ENCODE results near the gene POM121L12. TPM values are rescaled to one million over a fixed set of nuclear protein-coding genes. Genes with fewer than 3 reads are reported as not detected.

The POM121L12 gene
- total and polyA plus RNA-seq, 8 donors: not detected

DNA sequence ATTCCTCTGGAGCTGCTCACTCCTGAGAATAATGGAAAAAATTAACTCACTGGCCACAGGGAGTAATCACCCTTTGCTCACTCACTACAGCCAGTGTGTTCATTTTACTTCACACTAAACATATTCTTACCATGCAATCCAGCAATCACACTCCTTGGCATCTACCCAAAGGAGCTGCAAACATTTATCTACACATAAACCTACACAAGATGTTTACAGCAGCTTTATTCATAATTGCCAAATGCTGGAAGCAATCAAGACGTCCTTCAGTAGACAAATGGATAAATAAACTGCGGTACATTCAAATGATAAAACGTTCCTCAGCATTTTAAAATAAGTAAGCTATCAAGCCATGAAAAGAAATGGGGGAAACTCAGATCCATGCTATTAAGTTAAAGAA lies 34.2 kb upstream of the POM121L12 start:
- no peak overlapping the region for H3K27ac ChIP-seq
- no peak overlapping the region for H3K4me3 ChIP-seq
- TF ChIP-seq, protein P1, sequence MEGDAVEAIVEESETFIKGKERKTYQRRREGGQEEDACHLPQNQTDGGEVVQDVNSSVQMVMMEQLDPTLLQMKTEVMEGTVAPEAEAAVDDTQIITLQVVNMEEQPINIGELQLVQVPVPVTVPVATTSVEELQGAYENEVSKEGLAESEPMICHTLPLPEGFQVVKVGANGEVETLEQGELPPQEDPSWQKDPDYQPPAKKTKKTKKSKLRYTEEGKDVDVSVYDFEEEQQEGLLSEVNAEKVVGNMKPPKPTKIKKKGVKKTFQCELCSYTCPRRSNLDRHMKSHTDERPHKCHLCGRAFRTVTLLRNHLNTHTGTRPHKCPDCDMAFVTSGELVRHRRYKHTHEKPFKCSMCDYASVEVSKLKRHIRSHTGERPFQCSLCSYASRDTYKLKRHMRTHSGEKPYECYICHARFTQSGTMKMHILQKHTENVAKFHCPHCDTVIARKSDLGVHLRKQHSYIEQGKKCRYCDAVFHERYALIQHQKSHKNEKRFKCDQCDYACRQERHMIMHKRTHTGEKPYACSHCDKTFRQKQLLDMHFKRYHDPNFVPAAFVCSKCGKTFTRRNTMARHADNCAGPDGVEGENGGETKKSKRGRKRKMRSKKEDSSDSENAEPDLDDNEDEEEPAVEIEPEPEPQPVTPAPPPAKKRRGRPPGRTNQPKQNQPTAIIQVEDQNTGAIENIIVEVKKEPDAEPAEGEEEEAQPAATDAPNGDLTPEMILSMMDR (IDR thresholded peaks at IDR 0.05): no peak
- peaks cover 0 to 22% of the 10 kb centered on the region in 2 donors for H3K9me3 ChIP-seq
- H3K36me3 ChIP-seq: no peaks in the 10 kb centered on the region
- no peaks in the 10 kb centered on the region for H3K4me1 ChIP-seq
- DNase-seq (no peak), ATAC-seq (no peak)
- intact Hi-C loops (cut with DNase I): no loop called here
- no peaks in the 10 kb centered on the region for H3K27me3 ChIP-seq

DNA sequence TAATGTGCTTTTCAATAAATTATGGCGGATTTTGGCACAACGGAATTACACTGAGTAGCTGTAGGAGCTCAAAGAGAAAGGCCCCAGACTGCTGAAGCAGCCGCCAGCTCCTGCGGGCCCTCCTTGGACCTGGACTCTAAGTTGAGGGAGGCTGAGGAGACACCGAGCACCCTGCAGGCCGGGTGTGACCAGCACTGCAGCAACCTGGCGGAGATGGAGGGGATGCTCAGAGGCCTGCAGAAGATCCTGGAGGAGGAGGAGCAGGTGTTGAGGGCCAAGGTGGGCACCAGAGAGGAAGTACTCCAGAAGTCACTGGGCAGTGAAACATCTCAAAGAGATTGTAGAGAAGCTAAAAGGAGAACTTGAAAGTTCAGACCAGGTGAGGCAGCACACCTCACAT lies 33.0 kb upstream of the POM121L12 start:
- DNase-seq (peak in 1 of 4 donors; percentile 52), ATAC-seq (no peak)
- Histone ChIP-seq H3K27ac (no peak overlapping the region), H3K4me3 (no peak overlapping the region), H3K4me1 (no peaks in the 10 kb centered on the region), H3K27me3 (no peaks in the 10 kb centered on the region), H3K9me3 (peaks cover 0 to 22% of the 10 kb centered on the region in 2 donors), H3K36me3 (no peaks in the 10 kb centered on the region)
- intact Hi-C loops (cut with DNase I): no loop called here
- TF ChIP-seq, protein P1 (IDR thresholded peaks at IDR 0.05): no peak

DNA sequence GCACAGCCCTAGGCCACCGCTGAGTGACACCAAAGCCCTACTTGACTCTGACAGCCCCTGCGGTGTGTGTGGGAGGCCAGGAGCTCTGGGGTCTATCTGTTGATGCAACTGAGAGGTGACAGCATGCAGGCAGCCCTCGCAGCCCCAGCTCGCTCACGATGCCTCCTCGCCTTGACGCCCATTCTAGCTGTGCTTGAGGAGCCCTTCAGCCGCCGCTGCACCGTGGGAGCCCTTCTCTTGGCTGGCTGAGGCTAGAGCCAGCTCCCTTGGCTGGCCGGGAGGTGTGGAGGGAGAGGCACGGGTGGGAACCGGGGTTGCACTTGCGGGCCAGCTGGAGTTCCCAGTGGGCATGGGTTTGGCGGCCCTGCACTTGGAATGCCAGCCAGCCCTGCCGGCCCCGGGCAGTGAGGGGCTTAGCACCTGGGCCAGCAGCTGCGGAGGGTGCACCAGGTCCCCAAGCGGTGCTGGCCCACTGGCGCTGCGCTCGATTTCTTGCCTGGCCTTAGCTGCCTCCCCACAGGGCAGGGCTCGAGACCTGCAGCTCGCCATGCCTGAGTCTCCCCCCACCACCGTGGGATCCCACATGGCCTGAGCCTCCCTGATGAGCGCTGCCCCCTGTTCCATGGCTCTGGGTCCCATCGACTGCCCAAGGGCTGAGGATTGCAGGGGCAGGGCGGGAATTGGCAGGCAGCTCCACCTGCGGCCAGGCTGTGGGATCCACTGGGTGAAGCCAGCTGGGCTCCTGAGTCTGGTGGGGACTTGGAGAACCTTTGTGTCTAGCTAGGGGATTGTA lies 31.6 kb upstream of the POM121L12 start:
- Histone ChIP-seq H3K9me3 (peaks cover 0 to 30% of the 10 kb centered on the region in 2 donors), H3K27ac (no peak overlapping the region), H3K27me3 (no peaks in the 10 kb centered on the region), H3K36me3 (no peaks in the 10 kb centered on the region), H3K4me3 (no peak overlapping the region), H3K4me1 (no peaks in the 10 kb centered on the region)
- peak in 1 of 4 donors; percentile 65 for DNase-seq
- TF ChIP-seq, protein P1 (IDR thresholded peaks at IDR 0.05): no peak
- ATAC-seq: no peak
- intact Hi-C loops (cut with DNase I): no loop called here

DNA sequence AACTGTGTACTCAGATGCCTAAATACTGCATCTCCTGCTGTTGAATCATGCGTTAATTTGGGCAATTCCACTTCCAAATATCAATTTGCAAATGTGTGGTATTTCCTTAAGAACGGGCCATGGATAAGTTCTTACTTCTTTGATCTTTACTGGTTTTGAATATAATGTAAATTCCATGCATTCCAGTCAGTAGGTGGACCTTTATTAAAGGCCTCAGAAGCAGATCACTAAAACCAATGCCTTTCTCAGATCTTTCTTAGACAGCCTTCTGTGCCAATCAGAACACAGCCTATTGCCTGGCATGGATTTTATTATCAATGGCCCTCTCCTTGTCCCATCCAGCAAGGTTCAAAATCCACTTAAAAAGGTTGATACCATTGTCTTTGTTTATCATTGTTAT lies 21.5 kb upstream of the POM121L12 start:
- no peak overlapping the region for H3K27ac ChIP-seq
- H3K36me3 ChIP-seq: no peaks in the 10 kb centered on the region
- H3K27me3 ChIP-seq: no peaks in the 10 kb centered on the region
- TF ChIP-seq, protein P1 (IDR thresholded peaks at IDR 0.05): no peak
- H3K4me1 ChIP-seq: no peaks in the 10 kb centered on the region
- no peak overlapping the region for H3K4me3 ChIP-seq
- ATAC-seq (no peak), DNase-seq (no peak)
- intact Hi-C loops (cut with DNase I): no loop called here
- peaks cover 0 to 17% of the 10 kb centered on the region in 2 donors for H3K9me3 ChIP-seq

DNA sequence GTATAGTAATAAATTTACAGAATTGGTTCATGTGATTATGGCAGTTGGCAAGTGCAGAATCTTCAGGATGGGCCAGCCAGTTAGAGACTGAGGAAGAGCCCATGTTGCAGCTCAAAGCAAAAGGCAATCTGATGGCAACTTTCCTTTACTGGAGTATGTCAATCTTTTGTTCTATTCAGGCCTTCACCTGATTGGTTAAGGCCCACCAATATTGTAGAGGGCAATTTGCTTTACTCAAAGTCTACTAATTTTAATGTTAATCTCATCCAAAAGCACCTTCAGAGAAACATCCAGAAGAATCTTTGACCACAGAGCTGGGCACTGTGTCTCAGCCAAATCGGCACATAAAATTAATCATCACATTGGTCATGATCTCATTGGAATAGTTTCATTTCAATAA lies 20.0 kb upstream of the POM121L12 start:
- intact Hi-C loops (cut with DNase I): no loop called here
- H3K4me1 ChIP-seq: no peaks in the 10 kb centered on the region
- DNase-seq (no peak), ATAC-seq (no peak)
- no peak overlapping the region for H3K27ac ChIP-seq
- TF ChIP-seq, protein P1 (IDR thresholded peaks at IDR 0.05): no peak
- H3K4me3 ChIP-seq: no peak overlapping the region
- no peaks in the 10 kb centered on the region for H3K36me3 ChIP-seq
- H3K27me3 ChIP-seq: no peaks in the 10 kb centered on the region
- H3K9me3 ChIP-seq: peaks cover 0 to 17% of the 10 kb centered on the region in 2 donors

Measured in left lung (tissue), 10 donors.